Prostate gland (tissue), 2 donors: Measurements from ENCODE around the gene EP400. TPM values are rescaled to one million over a fixed set of nuclear protein-coding genes. Genes with fewer than 3 reads are reported as not detected.

Source experiments
- DNase-seq: peaks from one replicate; pipeline ENCODE4 v3.0.0-alpha.2; 2019; ENCODE audit warnings: low spot score
- H3K27ac ChIP-seq, 2 donors: fragments of 200-600 bp; sonication (generic); 2 replicates each; pipeline ENCODE4 v1.5.1; 2017 to 2019
- H3K27me3 ChIP-seq: fragments of 200-600 bp; sonication (generic); replicated peaks from 2 replicates; pipeline ENCODE4 v1.5.1; 2019; ENCODE audit not compliant: insufficient read depth
- H3K36me3 ChIP-seq, 2 donors: fragments of 200-600 bp; sonication (generic); 1 replicate in 1 of 2; 2 replicates in 1 of 2; pipeline versions ENCODE4 v1.5.1 to v1.8.1; 2017 to 2019
- H3K4me1 ChIP-seq: fragments of 200-600 bp; sonication (generic); replicated peaks from 2 replicates; pipeline ENCODE4 v1.5.1; 2019
- H3K4me3 ChIP-seq, 2 donors: fragments of 200-600 bp; sonication (generic); 2 replicates each; pipeline ENCODE4 v1.5.1; 2017 to 2019
- H3K9me3 ChIP-seq: fragments of 200-600 bp; sonication (generic); 2 replicates; pipeline ENCODE4 v1.5.1; 2017
- POLR2A ChIP-seq: fragments of 450-650 bp; IDR thresholded peaks from one replicate; pipeline ENCODE4 v1.6.1; 2016; ENCODE audit warnings: antibody characterized with exemption, mild to moderate bottlenecking
- POLR2AphosphoS5 ChIP-seq: sonication (generic); formaldehyde crosslinking; IDR thresholded peaks from one replicate; pipeline ENCODE4 v1.6.1; 2017; ENCODE audit warnings: antibody characterized with exemption
- WGBS: methylation state at CpG from one replicate; pipeline ENCODE4 v1.1.5; 2018; 5-methylcytosine and 5-hydroxymethylcytosine counted together
- intact Hi-C: fragments of 100-400 bp; cut with DNase I; formaldehyde crosslinking; loops from one replicate; pipeline ENCODE4 v1.14.2; 2022
- total RNA-seq, 2 donors: library from RNA; depleted of rRNA; stranded (reverse); fragments of >200 nt; gene quantifications; one replicate each; pipeline ENCODE4 v1.1.0, GENCODE V29; 2016
- TF ChIP-seq, protein P1 (sequence below), 4 experiments: fragments of 200-600 bp in 2 of 4; fragments of 450-650 bp in 2 of 4; sonication (generic) in 2 of 4; IDR thresholded peaks; 1 replicate in 3 of 4; 2 replicates in 1 of 4; pipeline ENCODE4 v1.5.1; 2016 to 2019; ENCODE audit warnings: antibody characterized with exemption in 4 of 4, mild to moderate bottlenecking in 2 of 4, moderate library complexity in 2 of 4

EP400 gene
- total RNA-seq, 2 donors from 2014 or later: 22.3 to 46.2 TPM

DNA sequence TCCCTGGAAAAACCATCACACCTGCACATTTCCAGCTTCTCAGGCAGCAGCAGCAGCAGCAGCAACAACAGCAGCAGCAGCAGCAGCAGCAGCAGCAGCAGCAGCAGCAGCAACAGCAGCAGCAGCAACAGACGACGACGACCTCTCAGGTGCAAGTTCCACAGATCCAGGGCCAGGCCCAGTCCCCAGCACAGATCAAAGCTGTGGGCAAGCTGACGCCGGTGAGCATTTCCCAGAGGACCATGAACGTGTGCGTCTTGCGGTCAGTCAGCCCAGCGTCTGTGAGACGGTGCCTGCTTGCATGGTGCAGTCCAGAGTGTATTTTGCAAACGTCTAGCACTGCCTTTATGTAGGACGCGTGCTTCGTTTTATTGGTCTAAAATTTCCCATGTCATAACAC, 112.7 kb downstream of the EP400 start:
- Histone ChIP-seq H3K27ac (no peak overlapping the region), H3K36me3 (peaks cover 7 to 8% of the 10 kb centered on the region in 2 donors), H3K4me1 (no peaks in the 10 kb centered on the region), H3K9me3 (no peaks in the 10 kb centered on the region), H3K4me3 (no peak overlapping the region), H3K27me3 (no peaks in the 10 kb centered on the region)
- no peak for DNase-seq
- intact Hi-C loops: no loop called here
- TF ChIP-seq POLR2AphosphoS5 (no peak), POLR2A (no peak)
- TF ChIP-seq, protein P1, sequence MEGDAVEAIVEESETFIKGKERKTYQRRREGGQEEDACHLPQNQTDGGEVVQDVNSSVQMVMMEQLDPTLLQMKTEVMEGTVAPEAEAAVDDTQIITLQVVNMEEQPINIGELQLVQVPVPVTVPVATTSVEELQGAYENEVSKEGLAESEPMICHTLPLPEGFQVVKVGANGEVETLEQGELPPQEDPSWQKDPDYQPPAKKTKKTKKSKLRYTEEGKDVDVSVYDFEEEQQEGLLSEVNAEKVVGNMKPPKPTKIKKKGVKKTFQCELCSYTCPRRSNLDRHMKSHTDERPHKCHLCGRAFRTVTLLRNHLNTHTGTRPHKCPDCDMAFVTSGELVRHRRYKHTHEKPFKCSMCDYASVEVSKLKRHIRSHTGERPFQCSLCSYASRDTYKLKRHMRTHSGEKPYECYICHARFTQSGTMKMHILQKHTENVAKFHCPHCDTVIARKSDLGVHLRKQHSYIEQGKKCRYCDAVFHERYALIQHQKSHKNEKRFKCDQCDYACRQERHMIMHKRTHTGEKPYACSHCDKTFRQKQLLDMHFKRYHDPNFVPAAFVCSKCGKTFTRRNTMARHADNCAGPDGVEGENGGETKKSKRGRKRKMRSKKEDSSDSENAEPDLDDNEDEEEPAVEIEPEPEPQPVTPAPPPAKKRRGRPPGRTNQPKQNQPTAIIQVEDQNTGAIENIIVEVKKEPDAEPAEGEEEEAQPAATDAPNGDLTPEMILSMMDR (IDR thresholded peaks at IDR 0.05): no peak
- 88% methylated on average over 14 of the region's 14 CpGs for WGBS

DNA sequence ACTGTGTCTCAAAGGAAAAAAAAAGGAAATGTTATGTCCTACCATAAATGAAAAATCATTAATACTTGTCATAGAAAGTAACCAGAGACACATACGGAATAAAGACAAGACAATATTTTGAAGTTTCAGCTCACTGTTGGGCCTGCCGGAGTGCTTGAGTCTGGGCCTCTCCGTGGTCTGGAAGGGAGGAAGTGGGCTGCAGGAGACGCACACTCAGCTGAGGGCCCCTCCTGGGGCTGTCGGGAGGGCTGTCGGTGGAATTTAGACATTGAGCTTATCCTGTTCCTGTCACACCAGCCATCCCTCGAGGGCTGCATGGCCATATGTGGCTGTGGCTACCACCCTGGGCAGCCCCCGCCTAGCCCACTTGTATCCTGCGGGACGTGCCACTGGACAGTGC, 113.7 kb downstream of the EP400 start:
- intact Hi-C loops: no loop called here
- no peak overlapping the region for H3K27ac ChIP-seq
- no peak for DNase-seq
- H3K4me1 ChIP-seq: no peaks in the 10 kb centered on the region
- 89% methylated on average over 10 of the region's 10 CpGs for WGBS
- no peaks in the 10 kb centered on the region for H3K9me3 ChIP-seq
- no peak for TF ChIP-seq POLR2AphosphoS5
- TF ChIP-seq, protein P1 (IDR thresholded peaks at IDR 0.05): no peak
- TF ChIP-seq POLR2A: no peak
- no peak overlapping the region for H3K4me3 ChIP-seq
- no peaks in the 10 kb centered on the region for H3K27me3 ChIP-seq
- H3K36me3 ChIP-seq: peaks cover 8 to 10% of the 10 kb centered on the region in 2 donors

DNA sequence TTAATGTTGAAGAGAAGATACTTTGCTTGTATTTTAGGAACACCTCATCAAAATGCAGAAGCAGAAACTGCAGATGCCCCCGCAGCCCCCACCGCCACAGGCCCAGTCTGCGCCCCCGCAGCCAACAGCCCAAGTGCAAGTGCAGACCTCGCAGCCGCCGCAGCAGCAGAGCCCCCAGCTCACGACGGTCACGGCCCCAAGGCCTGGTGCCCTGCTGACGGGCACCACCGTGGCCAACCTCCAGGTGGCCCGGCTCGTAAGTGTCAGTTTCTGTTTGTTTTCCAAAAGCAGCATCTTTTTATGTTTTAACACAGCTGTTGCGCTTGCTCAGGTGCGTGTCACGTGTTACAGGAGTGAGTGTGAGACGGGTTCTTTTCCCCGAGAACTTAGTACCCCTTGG, 114.9 kb downstream of the EP400 start:
- no peak overlapping the region for H3K4me3 ChIP-seq
- H3K9me3 ChIP-seq: no peaks in the 10 kb centered on the region
- no peak for TF ChIP-seq POLR2A
- TF ChIP-seq, protein P1 (IDR thresholded peaks at IDR 0.05): no peak
- no peak for TF ChIP-seq POLR2AphosphoS5
- DNase-seq: no peak
- no peaks in the 10 kb centered on the region for H3K4me1 ChIP-seq
- 74% methylated on average over 19 of the region's 19 CpGs for WGBS
- H3K27me3 ChIP-seq: no peaks in the 10 kb centered on the region
- intact Hi-C loops: no loop called here
- H3K27ac ChIP-seq: no peak overlapping the region
- peaks cover 10 to 20% of the 10 kb centered on the region in 2 donors for H3K36me3 ChIP-seq

DNA sequence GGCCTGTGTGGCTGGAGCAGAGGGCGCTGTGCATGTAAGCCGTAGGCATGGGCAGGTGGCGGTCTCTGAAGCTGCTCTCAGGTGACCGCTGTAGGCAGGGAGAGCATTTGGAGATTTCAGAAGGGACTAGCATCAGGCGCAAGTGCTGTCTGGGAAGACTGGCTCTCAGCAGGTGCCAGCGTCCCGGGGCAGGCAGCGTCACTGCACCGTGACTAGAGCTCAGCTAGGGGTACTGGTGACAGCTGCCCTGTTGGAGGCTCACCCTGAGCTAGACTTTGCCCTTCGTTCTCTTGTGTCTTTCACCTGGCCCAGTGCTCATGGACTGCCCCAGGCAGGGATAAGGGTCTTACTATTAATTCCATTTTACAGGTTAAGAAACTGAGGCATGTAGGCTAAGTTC, 115.5 kb downstream of the EP400 start:
- H3K4me3 ChIP-seq: no peak overlapping the region
- no peaks in the 10 kb centered on the region for H3K4me1 ChIP-seq
- 96% methylated on average over 10 of the region's 10 CpGs for WGBS
- H3K27me3 ChIP-seq: no peaks in the 10 kb centered on the region
- TF ChIP-seq, protein P1 (IDR thresholded peaks at IDR 0.05): no peak
- TF ChIP-seq POLR2AphosphoS5 (no peak), POLR2A (no peak)
- H3K36me3 ChIP-seq: peaks cover 10 to 21% of the 10 kb centered on the region in 2 donors
- H3K9me3 ChIP-seq: no peaks in the 10 kb centered on the region
- no peak for DNase-seq
- no peak overlapping the region for H3K27ac ChIP-seq
- intact Hi-C loops: no loop called here

DNA sequence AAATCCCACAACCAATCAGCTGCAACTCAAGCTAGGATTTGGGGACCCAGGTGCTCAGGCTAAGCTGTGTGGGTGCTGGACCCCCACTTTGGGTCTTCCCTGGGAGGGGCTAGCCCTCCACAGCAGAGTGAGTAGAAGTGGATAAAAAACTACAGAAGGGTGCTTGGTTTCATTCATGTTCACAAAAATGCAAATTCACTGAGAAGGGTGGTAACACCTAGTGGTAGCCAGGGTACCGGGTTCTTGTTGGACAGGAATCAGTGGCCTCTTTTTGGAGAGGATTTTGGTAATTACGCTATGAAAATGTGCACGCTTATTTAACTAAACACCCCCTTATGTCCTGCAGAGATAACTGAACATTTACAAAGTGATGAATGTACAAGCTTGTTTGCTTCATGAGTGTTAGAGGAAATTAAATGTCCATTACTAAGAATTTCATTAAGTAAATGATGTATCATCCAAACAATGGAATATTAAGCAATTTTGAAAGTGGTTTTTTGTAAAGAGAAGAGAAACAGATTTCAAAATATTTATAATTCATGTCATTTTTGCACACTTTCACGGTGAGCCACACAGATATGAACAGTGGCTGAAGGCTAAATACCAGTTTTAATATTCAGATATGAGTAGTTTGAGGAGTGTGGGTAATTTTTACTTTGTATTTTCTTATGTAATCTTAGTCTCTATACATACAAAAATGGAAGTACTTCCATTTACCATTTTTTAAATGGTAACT, 116.0 kb downstream of the EP400 start:
- intact Hi-C loops: no loop called here
- no peak overlapping the region for H3K27ac ChIP-seq
- H3K27me3 ChIP-seq: no peaks in the 10 kb centered on the region
- no peaks in the 10 kb centered on the region for H3K4me1 ChIP-seq
- H3K36me3 ChIP-seq: peaks cover 10 to 21% of the 10 kb centered on the region in 2 donors
- H3K9me3 ChIP-seq: no peaks in the 10 kb centered on the region
- 73% methylated on average over 4 of the region's 4 CpGs for WGBS
- H3K4me3 ChIP-seq: no peak overlapping the region
- no peak for DNase-seq
- TF ChIP-seq POLR2AphosphoS5 (no peak), POLR2A (no peak)
- TF ChIP-seq, protein P1 (IDR thresholded peaks at IDR 0.05): no peak
